HG02852 (cell line): Measurements from ENCODE around the gene HSD11B1.

ENCODE experiments used
- ATAC-seq: cut with Tn5 transposase; IDR thresholded peaks from one replicate; pipeline ENCODE4 v1.9.1; 2021; ENCODE audit warnings: mild to moderate bottlenecking, moderate library complexity; ENCODE audit not compliant: unreplicated experiment

The HSD11B1 gene

DNA sequence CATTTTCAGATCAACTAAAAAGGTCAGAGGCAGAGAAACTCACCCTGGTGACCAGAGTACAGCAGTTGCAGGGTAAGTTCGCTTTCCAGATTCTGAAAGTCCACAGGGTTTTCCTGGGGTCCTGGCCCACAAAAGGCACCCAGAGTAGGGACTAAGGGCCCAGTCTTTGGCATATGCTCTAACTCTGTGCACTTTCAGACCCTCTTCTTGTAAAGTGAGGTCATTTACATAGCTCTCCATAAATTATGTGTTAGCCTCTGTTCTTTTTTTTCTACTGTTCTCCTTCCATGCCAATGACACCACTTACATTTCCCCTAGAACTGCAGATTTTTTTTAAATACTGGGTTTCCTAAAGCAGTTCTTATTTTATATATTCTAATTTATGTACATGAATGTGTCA is 73.5 kb downstream of the HSD11B1 start:
- ATAC-seq, result no peak

DNA sequence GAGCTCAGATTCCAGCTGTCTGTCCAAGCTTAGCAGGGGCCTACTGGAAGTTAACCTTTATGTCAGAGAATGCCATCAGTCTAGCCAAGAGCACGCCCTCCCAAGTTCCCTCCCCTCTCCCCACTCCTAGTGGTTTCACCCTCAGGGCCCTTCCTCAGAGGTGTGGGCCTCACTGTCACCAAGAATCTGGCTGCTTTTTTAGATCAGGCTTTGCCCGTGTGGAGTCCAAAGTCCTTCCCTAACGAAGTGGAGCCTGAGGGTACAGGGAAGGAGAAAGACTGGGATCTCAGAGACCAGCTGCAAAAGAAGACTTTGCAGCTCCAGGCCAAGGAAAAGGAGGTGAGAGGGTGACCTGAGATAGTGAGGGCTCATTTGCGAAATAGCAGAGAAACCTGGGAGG is 75.6 kb downstream of the HSD11B1 start:
- ATAC-seq, result no peak

DNA sequence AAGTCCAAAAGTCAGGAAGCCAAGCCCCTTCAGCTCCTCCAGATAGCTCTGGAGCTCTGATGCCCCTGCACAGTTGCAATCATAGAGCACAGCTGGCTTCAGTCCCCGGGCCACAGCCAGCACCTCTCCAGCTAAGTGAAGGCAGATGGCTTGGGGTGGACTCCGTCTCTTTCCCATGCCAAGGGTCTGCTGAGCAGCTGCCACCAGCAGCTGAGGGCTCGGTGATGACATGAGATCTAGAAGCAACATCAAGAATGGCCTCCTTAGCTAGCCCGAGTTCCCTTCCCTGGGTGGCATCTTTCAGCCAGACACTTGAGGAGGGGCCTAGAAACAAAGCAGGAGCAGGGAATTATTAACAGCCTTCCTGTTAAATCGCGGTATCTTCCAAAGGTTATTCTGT is 78.7 kb downstream of the HSD11B1 start:
- ATAC-seq, result no peak
